ENCODE results near the gene SLC22A1.
A peak's percentile ranks its signal among the peaks of the same experiment; 100 is the strongest.

The SLC22A1 gene

GRCh38 chr6:160156842-160157241, 35.2 kb downstream of the SLC22A1 start:
- Mint-ChIP-seq H3K4me1 (peaks cover 2% of the 10 kb centered on the region), H3K36me3 (ENCODE audit: low read depth) (peaks cover 42% of the 10 kb centered on the region), H3K9me3 (peaks cover 13% of the 10 kb centered on the region), H3K27ac (no peak overlapping the region), H3K27me3 (ENCODE audit: low read depth) (no peaks in the 10 kb centered on the region), H3K4me3 (no peak overlapping the region)
- no peak for TF ChIP-seq CTCF (IDR thresholded peaks at IDR 0.05; ENCODE audit: unreplicated experiment in 3 of 3)

- peaks cover 9% of the 10 kb centered on the region for H3K4me1 Mint-ChIP-seq
- peaks cover 15% of the 10 kb centered on the region for H3K36me3 Mint-ChIP-seq (ENCODE audit: low read depth)
- TF ChIP-seq CTCF (IDR thresholded peaks at IDR 0.05; ENCODE audit: unreplicated experiment in 3 of 3): peak in 2 of 3 experiments; percentile 11 to 18
- peaks cover 7% of the 10 kb centered on the region for H3K9me3 Mint-ChIP-seq
- H3K27me3 Mint-ChIP-seq (ENCODE audit: low read depth): no peaks in the 10 kb centered on the region
- no peak overlapping the region for H3K4me3 Mint-ChIP-seq
- H3K27ac Mint-ChIP-seq: peak overlapping the region in 1 of 3 experiments; percentile 1
These were observed 38.8 kb downstream of the SLC22A1 start for GRCh38 chr6:160160450-160160849.

GRCh38 chr6:160160929-160161646, 39.5 kb downstream of the SLC22A1 start:
- H3K27me3 Mint-ChIP-seq (ENCODE audit: low read depth): no peaks in the 10 kb centered on the region
- no peak for TF ChIP-seq CTCF (IDR thresholded peaks at IDR 0.05; ENCODE audit: unreplicated experiment in 3 of 3)

GRCh38 chr6:160161647-160161986, 40.0 kb downstream of the SLC22A1 start:
- peaks cover 7% of the 10 kb centered on the region for H3K9me3 Mint-ChIP-seq
- no peak for TF ChIP-seq CTCF (IDR thresholded peaks at IDR 0.05; ENCODE audit: unreplicated experiment in 3 of 3)
- H3K36me3 Mint-ChIP-seq (ENCODE audit: low read depth): peaks cover 11% of the 10 kb centered on the region
- H3K27ac Mint-ChIP-seq: no peak overlapping the region
- peaks cover 9% of the 10 kb centered on the region for H3K4me1 Mint-ChIP-seq
- H3K27me3 Mint-ChIP-seq (ENCODE audit: low read depth): no peaks in the 10 kb centered on the region
- no peak overlapping the region for H3K4me3 Mint-ChIP-seq

More at GRCh38 chr6:160160929-160161646, 39.5 kb downstream of the SLC22A1 start:
- Mint-ChIP-seq H3K36me3 (ENCODE audit: low read depth) (peaks cover 11% of the 10 kb centered on the region), H3K4me1 (peaks cover 9% of the 10 kb centered on the region), H3K9me3 (peaks cover 7% of the 10 kb centered on the region), H3K27ac (no peak overlapping the region), H3K4me3 (no peak overlapping the region)

GRCh38 chr6:160162030-160162566, 40.5 kb downstream of the SLC22A1 start:
- TF ChIP-seq CTCF (IDR thresholded peaks at IDR 0.05; ENCODE audit: unreplicated experiment in 3 of 3): no peak
- Mint-ChIP-seq H3K36me3 (ENCODE audit: low read depth) (peaks cover 11% of the 10 kb centered on the region), H3K9me3 (peaks cover 7% of the 10 kb centered on the region), H3K4me3 (no peak overlapping the region), H3K27ac (no peak overlapping the region), H3K4me1 (peaks cover 9% of the 10 kb centered on the region), H3K27me3 (ENCODE audit: low read depth) (peaks cover 3% of the 10 kb centered on the region)

- H3K27me3 Mint-ChIP-seq (ENCODE audit: low read depth): peaks cover 5% of the 10 kb centered on the region
- H3K36me3 Mint-ChIP-seq (ENCODE audit: low read depth): peaks cover 6% of the 10 kb centered on the region
- no peak for TF ChIP-seq CTCF (IDR thresholded peaks at IDR 0.05; ENCODE audit: unreplicated experiment in 3 of 3)
- peaks cover 14% of the 10 kb centered on the region for H3K4me1 Mint-ChIP-seq
- peaks cover 7% of the 10 kb centered on the region for H3K9me3 Mint-ChIP-seq
- no peak overlapping the region for H3K4me3 Mint-ChIP-seq
- no peak overlapping the region for H3K27ac Mint-ChIP-seq
These were observed 41.8 kb downstream of the SLC22A1 start for GRCh38 chr6:160163425-160163824.
